Measurements from ENCODE around the gene TMEFF1.

DNA sequence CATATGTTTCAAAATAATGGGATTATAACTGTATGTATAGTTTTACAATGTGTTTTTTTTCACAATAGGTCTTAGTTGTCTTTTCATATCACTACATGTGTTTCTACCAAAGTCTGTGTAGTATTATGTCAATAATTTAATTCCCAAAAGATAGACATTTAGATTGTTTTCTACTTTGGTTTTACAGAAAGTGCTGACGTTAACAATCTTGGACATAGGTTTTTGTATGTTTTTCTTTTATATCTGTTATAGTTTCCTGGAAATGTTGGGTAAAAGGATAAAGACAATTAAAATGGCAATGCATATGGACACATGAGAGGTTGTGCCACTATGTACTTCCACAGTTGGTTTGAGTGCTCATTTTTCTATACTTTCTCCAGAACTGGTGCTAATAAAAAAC lies 15.2 kb downstream of the TMEFF1 start:
- no peak for TF ChIP-seq EZH2 (IDR thresholded peaks at IDR 0.05; ENCODE audit: borderline replicate concordance, low read length)
- TF ChIP-seq, protein P1, sequence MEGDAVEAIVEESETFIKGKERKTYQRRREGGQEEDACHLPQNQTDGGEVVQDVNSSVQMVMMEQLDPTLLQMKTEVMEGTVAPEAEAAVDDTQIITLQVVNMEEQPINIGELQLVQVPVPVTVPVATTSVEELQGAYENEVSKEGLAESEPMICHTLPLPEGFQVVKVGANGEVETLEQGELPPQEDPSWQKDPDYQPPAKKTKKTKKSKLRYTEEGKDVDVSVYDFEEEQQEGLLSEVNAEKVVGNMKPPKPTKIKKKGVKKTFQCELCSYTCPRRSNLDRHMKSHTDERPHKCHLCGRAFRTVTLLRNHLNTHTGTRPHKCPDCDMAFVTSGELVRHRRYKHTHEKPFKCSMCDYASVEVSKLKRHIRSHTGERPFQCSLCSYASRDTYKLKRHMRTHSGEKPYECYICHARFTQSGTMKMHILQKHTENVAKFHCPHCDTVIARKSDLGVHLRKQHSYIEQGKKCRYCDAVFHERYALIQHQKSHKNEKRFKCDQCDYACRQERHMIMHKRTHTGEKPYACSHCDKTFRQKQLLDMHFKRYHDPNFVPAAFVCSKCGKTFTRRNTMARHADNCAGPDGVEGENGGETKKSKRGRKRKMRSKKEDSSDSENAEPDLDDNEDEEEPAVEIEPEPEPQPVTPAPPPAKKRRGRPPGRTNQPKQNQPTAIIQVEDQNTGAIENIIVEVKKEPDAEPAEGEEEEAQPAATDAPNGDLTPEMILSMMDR (conservative IDR thresholded peaks at IDR 0.05 in 1 of 2, IDR thresholded peaks at IDR 0.05 in 1 of 2; ENCODE audit: extremely low read depth in 1 of 2, insufficient read depth in 1 of 2, low read depth in 1 of 2, low read length in 2 of 2) = no peak
